Mesodermal cell (in vitro differentiated cells): Measurements from ENCODE around the gene ID3.
"Not testable (repeated sequence)": the region's sequence is repeated elsewhere in the genome, so short reads cannot be mapped to it uniquely, and the experiment has no call there.

Source experiments
- H3K27ac ChIP-seq: 2 replicates; pipeline ENCODE4 v1.7.0; 2013; ENCODE audit warnings: mild to moderate bottlenecking, low read depth, low read length, moderate library complexity; ENCODE audit not compliant: severe bottlenecking
- H3K36me3 ChIP-seq: 2 replicates; pipeline ENCODE4 v1.7.1; 2013; ENCODE audit warnings: mild to moderate bottlenecking, low read length, moderate library complexity; ENCODE audit not compliant: control insufficient read depth, insufficient read depth
- H3K4me1 ChIP-seq: one replicate; pipeline ENCODE4 v1.7.1; 2013; ENCODE audit warnings: mild to moderate bottlenecking, low read length; ENCODE audit not compliant: insufficient read depth, control insufficient read depth, poor library complexity, severe bottlenecking
- H3K4me3 ChIP-seq: 2 replicates; pipeline ENCODE4 v1.7.0; 2013; ENCODE audit warnings: low read length, control low read depth, mild to moderate bottlenecking; ENCODE audit not compliant: insufficient read depth, poor library complexity, severe bottlenecking; ENCODE audit errors: extremely low read depth
- H3K9me3 ChIP-seq: 2 replicates; pipeline ENCODE4 v1.7.1; 2013; ENCODE audit warnings: mild to moderate bottlenecking, low read length, moderate library complexity; ENCODE audit not compliant: control insufficient read depth
- WGBS, 2 experiments: methylation state at CpG; one replicate each; pipeline ENCODE4 v1.1.5; 2013; ENCODE audit warnings: missing lambda C conversion rate in 2 of 2; ENCODE audit not compliant: insufficient coverage in 2 of 2; 5-methylcytosine and 5-hydroxymethylcytosine counted together

The ID3 gene

DNA sequence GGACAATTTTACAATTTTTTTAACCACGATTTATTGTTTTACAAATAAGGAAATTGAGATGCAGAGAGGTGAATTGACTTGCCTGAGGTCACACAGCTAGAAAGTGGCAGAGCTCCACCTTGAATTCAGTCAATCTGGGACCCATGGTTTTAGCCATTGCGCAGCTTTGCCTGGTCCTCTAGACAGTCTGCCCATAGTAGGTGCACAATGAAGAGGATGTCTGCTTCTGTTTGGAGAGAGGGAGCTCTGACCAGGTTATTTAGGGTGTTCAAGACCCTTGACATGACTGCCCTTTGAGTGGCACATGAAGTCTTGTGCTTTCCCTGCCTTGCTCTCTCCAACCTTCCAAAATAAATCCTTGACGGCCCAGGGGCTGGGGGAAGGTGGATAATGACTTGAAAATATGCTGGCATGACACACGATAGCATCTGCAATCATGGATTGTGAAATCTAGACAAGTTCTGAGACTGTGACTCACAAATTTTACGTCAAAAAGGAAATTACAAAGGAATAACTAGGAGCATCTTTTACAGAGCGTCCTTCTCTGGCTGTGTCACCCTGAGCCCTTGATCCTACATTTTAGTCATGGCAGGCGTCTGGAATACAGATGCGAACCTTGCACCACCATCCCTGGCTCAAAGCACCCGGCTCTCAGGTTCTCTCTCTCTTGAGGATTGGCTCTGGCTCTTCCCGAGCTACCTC lies 26.2 kb upstream of the ID3 start:
- no peaks in the 10 kb centered on the region for H3K9me3 ChIP-seq
- no peak overlapping the region for H3K4me3 ChIP-seq
- 93 to 97% methylated on average over 7 to 9 of the region's 10 CpGs for WGBS, 2 experiments
- peaks cover 25% of the 10 kb centered on the region for H3K4me1 ChIP-seq
- no peaks in the 10 kb centered on the region for H3K36me3 ChIP-seq
- no peak overlapping the region for H3K27ac ChIP-seq

DNA sequence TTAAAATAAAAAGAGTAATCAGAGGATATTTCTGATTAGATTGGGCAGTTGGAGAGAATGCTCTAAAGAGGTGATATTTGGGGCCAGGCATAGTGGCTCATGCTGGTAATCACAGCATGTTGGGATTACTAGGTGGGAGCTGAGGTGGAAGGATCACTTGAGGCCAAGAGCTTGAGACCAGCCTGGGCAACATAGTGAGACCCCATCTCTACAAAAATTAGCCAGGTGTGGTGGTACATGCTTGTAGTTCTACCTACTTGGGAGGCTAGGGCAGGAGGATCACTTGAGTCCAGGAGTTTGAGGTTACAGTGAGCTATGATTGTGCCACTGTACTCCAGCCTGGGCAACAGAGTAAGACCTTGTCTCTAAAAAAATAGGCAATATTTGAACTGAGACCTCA lies 24.4 kb upstream of the ID3 start:
- H3K27ac ChIP-seq, H3K36me3 ChIP-seq, H3K9me3 ChIP-seq, H3K4me3 ChIP-seq: not testable (repeated sequence)
- peaks cover 21% of the 10 kb centered on the region for H3K4me1 ChIP-seq

GRCh38 chr1:23582820-23583219 lies 23.5 kb upstream of the ID3 start:
- no peaks in the 10 kb centered on the region for H3K36me3 ChIP-seq
- H3K4me3 ChIP-seq = no peak overlapping the region
- no peaks in the 10 kb centered on the region for H3K9me3 ChIP-seq
- 96 to 97% methylated on average over 2 to 3 of the region's 4 CpGs for WGBS, 2 experiments
- H3K4me1 ChIP-seq = peaks cover 28% of the 10 kb centered on the region
- H3K27ac ChIP-seq = no peak overlapping the region

GRCh38 chr1:23581219-23581618 lies 21.9 kb upstream of the ID3 start:
- 83 to 93% methylated on average over 6 to 7 of the region's 8 CpGs for WGBS, 2 experiments

DNA sequence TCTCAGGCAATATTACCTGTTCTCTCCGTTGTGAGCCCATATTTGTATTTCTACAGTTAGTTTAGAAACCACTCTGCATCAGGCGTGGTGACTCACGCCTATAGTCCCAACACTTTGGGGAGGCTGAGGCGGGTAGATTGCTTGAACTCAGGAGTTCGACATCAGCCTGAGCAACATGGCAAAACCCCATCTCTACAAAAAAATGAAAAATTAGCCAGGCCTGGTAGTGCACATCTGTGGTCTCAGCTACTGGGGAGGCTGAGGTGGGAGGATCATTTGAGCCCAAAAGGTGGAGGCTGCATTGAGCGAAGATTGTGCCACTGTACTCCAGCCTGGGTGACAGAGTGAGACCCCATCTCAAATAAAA lies 19.7 kb upstream of the ID3 start:
- Histone ChIP-seq H3K4me3 (no peak overlapping the region), H3K4me1 (peaks cover 42% of the 10 kb centered on the region), H3K9me3 (peaks cover 5% of the 10 kb centered on the region), H3K36me3 (no peaks in the 10 kb centered on the region), H3K27ac (peak overlapping the region; percentile 98)
- WGBS, 2 experiments = 97 to 100% methylated on average over 1 to 5 of the region's 6 CpGs

More at GRCh38 chr1:23581219-23581618, 21.9 kb upstream of the ID3 start:
- H3K36me3 ChIP-seq = no peaks in the 10 kb centered on the region
- H3K4me1 ChIP-seq = peaks cover 38% of the 10 kb centered on the region
- H3K4me3 ChIP-seq = no peak overlapping the region
- H3K27ac ChIP-seq = peak overlapping the region; percentile 39
- no peaks in the 10 kb centered on the region for H3K9me3 ChIP-seq

DNA sequence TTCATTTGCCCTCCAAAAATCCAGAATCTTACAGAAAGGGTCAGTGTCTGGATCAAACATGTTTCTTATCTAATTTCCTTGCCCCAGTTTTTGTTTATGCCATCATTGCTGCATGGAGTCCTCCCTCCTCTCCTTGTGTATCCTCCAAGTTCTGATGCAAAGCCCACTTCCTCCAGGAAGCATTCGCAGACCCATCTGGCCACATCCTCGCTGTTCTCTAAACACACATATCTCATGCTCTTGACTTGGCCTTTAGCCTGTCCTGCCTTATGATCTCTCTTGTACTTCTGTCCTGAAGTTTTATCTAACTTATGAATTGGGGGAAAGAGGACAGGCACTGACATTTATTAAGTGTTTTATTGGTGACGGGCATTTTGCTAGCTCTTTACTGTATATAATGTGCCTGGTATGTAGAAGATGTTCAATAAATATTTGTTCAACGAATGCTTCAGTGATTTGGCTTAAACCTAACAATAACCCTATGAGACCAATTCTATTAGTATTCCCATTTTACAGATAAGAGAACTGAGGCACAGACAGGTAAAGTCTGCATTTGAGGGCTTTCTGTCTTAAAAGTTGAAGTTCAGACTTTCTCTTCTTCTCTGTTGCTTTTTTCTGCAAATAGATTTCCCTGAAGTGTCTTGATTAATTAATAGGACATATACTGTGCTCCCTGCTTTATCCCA lies 19.2 kb upstream of the ID3 start:
- Histone ChIP-seq H3K4me1 (peaks cover 42% of the 10 kb centered on the region), H3K4me3 (no peak overlapping the region), H3K9me3 (peaks cover 5% of the 10 kb centered on the region), H3K36me3 (no peaks in the 10 kb centered on the region), H3K27ac (peak overlapping the region; percentile 98)
- 100% methylated on average over 1 of the region's 4 CpGs; no CpG with 5 or more reads in 1 of the 2 experiments for WGBS, 2 experiments

DNA sequence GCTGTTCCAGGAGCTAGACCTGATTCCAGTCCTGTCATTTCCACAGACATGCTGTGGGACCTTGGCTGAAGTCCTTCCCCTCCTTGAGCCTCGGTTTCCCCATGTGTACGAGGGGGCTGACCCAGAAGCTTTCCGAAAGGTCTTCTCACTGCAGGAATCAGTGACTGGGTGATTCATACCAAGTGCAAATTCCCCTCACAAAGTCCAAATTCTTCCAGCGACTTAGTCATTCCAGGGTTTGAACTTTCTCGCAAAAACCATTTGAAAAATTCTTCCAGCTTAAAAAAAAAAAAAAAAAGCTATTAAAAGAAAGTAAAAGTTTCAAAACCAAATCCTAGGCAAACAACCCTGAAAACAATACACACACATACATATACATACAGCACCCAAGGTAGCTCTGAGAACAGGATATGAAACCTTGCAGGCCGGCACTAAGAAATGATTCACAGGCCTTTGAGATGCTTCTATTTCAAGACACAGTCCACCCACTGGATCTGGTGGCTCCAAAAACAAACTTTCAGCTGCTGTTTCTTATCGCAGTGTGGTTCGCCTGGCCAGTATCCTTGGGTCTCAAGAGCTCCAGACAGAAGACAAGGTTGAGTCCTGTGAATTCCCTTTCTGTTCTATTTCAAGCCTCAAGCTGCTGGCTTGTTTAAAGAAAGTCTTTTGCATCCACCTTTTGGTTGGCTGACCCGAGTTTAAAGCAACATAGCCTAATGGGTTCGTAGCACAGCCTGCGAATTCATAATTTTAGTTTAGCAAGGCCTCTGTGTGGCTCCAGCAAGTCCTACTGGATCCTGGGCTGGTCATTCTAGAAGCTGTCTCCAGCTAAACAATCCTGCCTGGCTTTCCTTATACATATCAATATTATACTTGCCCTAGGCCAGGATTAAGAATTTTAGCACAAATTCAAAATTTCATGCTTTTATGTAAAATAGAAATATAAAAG lies 18.0 kb upstream of the ID3 start:
- peak overlapping the region; percentile 18 for H3K4me3 ChIP-seq

DNA sequence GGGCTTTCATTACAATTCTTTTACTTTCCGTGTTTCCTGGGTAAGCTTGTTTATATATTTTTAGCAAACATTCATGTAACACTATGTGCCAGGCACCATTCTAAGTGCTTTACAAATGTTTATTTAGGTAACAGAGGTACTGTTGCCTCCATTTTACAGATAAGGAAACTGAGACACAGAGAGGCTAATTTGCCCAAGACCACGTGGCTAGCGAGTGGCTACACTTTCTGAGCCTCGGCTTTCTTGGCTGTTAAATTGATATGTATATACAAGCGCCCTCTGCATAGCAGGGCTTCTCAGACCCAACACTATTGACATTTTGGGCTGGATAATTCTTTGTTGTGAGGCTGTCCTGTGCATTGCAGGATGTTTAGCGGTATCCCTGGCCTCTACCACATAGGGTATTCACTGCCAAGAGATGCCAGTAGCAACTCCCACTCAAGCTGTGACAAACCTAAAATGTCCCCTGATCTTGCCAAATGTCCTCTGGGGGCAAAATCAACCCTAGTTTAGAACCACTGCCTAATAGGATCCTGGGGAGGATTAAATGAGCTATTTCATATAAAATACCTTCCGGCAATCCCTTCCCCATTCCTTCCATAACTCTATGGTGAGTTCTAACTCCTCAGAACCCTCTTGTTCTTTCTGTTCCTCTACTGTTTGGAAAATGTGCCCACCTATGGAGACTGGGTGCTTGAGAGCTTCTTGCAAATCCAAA lies 17.2 kb upstream of the ID3 start:
- H3K36me3 ChIP-seq = no peaks in the 10 kb centered on the region
- H3K4me3 ChIP-seq = peak overlapping the region; percentile 18
- peaks cover 45% of the 10 kb centered on the region for H3K4me1 ChIP-seq
- 84 to 85% methylated on average over 2 to 5 of the region's 7 CpGs for WGBS, 2 experiments
- peaks cover 5% of the 10 kb centered on the region for H3K9me3 ChIP-seq
- H3K27ac ChIP-seq = peak overlapping the region; percentile 98

More for the DNA sequence above, 18.0 kb upstream of the ID3 start:
- peaks cover 5% of the 10 kb centered on the region for H3K9me3 ChIP-seq
- H3K27ac ChIP-seq = peak overlapping the region; percentile 98
- 57 to 62% methylated on average over 9 to 10 of the region's 11 CpGs for WGBS, 2 experiments
- H3K36me3 ChIP-seq = no peaks in the 10 kb centered on the region
- peaks cover 45% of the 10 kb centered on the region for H3K4me1 ChIP-seq

GRCh38 chr1:23575226-23575810 lies 16.0 kb upstream of the ID3 start:
- H3K9me3 ChIP-seq = peaks cover 5% of the 10 kb centered on the region
- no peak overlapping the region for H3K4me3 ChIP-seq
- H3K4me1 ChIP-seq = peaks cover 39% of the 10 kb centered on the region
- peak overlapping the region; percentile 98 for H3K27ac ChIP-seq
- WGBS, 2 experiments = 85 to 100% methylated on average over 2 to 3 of the region's 5 CpGs
- no peaks in the 10 kb centered on the region for H3K36me3 ChIP-seq

GRCh38 chr1:23574265-23574754 lies 15.0 kb upstream of the ID3 start:
- Histone ChIP-seq H3K9me3 (peaks cover 5% of the 10 kb centered on the region), H3K36me3 (no peaks in the 10 kb centered on the region), H3K4me1 (peaks cover 44% of the 10 kb centered on the region), H3K4me3 (no peak overlapping the region), H3K27ac (no peak overlapping the region)
- 80 to 95% methylated on average over 1 to 2 of the region's 2 CpGs for WGBS, 2 experiments
